Measurements from ENCODE around the gene EXOC2.
A peak's percentile ranks its signal among the peaks of the same experiment; 100 is the strongest.
"Not testable (repeated sequence)": the region's sequence is repeated elsewhere in the genome, so short reads cannot be mapped to it uniquely, and the experiment has no call there.

Gene EXOC2

DNA sequence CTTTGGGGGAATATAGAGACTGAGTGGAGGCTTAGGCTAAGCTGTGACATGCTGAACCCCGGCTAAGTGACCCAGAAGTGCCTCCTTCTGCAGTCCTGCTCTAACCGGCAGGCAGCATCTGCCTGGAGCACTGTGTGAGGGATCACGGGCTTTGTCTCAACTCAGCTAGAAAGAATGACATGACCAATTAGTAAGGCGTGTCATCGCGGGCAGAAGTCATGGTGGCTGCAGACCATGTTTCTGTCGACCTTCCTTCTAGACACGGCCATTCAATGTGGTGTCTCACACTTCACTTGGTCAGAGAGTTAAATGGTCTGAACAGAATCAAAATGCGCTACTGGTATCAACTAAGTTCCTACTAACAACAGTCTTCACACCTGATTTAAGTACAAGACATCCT, 71.0 kb downstream of the EXOC2 start:
- DNase-seq, result no peak

DNA sequence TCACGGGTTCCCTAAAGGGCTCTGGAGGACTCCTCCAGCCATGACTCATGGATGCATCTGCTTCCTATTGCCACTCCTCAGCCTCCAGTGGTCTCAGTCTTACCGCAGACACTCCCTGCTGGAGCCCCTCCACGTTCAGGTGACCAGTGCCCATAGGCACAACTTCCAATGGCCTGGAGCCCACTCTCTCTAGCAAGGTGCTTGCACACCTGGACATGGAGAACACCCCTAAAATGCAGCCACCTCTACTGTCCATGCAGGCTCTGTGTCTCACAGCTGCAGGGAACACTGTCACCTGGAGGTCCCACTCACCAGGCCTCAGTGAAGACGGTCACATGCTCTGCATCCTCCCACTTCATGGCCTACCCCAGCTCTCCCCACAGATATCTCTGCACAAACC, 72.0 kb downstream of the EXOC2 start:
- no peak for DNase-seq

DNA sequence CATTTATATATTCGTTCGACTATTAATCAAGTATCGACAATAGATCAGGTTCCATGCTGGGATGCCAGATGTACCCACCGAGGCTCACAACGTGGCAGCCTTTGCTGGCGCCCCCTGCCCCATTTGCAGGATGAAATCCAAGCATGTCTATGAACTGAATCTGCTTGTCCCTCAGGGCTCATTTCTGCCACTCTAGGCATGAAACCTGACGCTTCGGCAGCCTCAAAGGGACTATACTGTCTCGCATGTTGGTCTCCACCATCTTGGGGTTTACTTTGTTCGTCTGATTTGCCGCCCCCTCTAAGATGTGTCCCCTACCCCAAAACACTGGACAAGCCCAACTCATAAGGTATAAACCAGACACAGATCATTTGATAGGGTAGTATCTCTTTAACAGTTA, 72.8 kb downstream of the EXOC2 start:
- no peak for DNase-seq

DNA sequence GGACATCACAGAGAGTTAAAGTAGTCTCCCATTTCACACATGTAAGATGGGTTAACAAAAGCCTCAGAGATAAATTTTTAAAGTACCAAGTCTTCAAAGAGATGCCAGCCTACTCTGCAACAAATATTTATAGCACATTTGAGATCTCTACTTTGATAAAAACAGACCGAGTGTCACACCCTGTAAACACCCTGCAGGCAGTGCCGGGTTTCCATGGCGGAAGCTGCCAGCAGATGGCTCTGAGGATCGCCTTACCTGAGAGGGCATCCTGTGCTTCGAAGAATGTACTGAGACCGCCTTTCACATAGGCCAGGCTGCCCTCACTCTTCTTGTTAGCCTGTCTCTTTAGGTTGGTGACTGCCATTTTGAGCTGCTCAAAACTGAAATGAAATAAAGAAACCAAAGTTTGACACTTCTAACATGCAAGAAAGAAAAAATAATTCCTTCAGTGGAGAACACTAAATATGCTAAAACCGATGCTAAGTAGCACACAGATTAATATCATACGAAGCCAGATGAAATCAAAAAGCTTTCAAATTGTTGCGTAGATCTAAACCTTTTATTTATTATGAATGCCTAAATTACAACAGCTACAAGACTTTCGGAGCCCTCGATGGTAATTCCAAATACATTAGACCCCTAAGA, 75.4 kb downstream of the EXOC2 start:
- DNase-seq, result no peak

DNA sequence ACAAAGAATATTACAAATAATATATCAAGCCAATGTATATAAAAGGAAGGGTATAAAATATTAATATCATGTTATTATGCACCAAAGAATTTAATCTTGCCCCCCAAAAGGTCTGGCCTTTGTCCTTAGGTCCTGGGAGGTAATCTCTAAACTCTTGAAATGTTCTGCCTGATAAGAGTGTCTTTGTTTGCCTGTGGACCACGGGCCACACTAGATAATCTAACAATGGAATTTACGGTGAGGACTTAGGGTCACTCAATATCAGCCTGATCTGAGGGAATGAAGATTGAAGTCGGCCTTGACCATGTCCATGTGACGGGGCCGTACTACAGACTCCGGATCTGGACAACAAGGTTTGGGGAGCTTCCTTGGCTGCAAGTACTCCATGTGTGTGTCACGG, 79.0 kb downstream of the EXOC2 start:
- DNase-seq, result no peak

DNA sequence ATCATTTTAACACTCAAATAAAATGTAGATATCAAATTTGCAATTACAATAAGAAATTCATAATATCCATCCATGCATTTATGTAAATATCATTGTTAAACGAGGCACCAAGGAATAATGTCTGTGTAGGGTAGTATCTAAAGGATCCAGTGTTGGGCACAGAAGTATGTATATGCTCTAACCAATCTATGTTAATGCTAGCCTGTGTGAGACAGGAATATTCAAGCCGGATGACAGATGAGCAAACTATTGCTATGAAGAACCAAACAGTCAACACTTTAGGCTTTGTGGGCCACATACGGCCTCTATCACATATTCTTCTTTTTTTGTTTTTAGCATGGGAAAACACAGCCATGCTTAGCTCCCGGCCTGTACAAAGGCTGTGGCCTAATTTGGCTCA, 81.0 kb downstream of the EXOC2 start:
- no peak for DNase-seq

DNA sequence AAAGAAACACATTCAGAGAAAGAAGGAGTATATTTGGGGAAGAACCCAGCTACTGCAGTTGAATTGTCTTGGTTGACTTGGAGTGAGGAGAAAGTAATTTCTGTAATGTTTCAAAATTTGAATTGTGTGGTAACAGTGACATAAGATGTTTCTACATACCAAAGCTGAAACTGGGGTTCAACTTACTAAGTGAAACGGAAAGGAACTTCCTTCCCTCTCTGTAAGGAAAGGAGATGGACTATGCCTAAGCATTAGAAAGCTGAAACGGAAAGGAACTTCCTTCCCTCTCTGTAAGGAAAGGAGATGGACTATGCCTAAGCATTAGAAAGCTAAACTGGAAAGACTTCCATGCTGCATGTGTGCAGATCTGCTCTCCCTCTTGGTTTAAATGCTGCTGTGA, 82.1 kb downstream of the EXOC2 start:
- no peak for DNase-seq

DNA sequence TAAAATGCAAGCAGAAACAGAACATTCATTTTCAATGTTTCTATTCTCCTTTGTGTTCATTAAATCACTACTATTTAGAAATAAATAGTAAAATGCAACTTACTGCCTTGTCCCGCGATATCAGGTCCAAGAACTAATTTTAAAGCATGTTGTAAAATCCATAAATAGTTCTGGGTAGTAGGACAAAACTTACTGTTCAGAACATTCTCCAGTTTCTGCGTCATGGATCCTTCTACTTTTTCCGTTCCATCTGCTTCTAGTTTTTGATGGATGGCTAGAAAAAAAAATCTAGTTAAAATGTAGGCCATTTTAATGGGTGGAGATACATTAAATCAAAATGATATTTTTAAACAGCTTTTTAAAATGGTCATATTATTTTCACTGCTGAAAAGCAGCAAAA, 83.0 kb downstream of the EXOC2 start:
- DNase-seq, result no peak

DNA sequence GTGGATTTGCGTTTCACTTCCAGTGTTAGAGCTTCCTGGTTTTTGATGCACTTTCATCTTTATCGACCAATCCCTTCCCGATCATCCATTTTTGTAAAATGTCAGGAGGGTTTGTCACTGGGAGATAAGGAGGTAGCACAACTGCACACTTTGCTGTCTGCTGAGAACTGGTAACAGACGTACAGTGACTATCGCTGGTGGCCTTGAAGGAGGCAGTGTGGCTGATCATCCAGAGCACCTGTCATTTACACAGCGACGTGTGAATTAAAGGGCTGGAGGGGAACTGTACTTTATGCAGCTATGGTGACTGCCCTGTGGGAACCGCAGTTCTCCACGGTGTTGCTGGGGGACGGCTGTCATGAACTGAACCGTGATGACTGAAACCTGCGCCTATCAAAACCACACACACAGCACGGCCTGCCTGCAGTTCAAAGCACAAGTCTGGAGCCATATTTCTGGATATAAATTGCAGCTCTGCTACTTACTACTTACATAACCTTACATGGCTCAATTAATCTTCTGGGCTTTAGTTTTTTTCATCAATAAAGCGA, 86.0 kb downstream of the EXOC2 start:
- DNase-seq, result no peak

DNA sequence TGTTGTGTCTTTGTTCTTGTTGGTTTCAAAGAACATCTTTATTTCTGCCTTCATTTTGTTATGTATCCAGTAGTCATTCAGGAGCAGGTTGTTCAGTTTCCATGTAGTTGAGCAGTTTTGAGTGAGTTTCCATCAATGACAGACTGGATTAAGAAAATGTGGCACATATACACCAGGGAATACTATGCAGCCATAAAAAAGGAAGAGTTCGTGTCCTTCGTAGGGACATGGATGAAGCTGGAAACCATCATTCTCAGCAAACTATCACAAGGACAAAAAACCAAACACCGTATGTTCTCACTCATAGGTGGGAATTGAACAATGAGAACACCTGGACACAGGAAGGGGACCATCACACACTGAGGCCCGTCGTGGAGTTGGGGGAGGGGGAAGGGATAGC, 87.0 kb downstream of the EXOC2 start:
- not testable (repeated sequence) for DNase-seq

DNA sequence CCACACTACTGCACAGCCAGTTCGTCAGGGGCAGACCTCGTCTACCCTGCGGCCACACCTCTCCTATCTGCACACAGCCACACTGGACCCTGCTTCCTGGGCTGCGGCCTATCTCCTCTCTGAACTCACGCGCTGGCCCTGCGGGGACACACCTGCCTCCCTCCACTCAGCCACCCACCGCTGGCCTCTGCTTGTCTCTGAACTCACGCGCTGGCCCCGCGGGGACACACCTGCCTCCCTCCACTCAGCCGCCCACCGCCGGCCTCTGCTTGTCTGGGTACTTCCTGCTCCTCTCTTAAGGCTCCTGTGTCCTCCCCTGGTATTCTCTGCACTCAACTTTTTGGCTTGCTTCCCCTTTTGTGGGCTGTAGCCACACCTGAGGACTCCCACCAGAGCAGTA, 88.4 kb downstream of the EXOC2 start:
- DNase-seq, result no peak

DNA sequence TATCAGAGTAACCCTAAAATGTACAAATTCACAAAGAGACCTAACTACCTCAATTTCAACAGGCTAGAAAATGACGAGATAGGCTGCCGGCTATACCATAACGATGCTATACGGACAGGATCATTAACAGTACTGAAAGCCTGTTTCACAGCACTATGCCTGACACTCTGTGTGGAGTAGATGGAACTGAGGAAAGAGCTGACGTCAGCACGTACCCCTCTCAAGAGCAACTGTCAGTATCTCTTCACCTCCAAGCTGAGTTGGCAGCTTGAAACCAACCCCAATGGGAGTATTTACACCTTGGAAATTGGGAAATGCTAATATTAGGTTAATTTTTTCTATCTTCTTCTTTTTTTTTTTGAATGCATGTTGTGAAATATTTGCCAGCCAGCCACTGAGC, 89.7 kb downstream of the EXOC2 start:
- no peak for DNase-seq

DNA sequence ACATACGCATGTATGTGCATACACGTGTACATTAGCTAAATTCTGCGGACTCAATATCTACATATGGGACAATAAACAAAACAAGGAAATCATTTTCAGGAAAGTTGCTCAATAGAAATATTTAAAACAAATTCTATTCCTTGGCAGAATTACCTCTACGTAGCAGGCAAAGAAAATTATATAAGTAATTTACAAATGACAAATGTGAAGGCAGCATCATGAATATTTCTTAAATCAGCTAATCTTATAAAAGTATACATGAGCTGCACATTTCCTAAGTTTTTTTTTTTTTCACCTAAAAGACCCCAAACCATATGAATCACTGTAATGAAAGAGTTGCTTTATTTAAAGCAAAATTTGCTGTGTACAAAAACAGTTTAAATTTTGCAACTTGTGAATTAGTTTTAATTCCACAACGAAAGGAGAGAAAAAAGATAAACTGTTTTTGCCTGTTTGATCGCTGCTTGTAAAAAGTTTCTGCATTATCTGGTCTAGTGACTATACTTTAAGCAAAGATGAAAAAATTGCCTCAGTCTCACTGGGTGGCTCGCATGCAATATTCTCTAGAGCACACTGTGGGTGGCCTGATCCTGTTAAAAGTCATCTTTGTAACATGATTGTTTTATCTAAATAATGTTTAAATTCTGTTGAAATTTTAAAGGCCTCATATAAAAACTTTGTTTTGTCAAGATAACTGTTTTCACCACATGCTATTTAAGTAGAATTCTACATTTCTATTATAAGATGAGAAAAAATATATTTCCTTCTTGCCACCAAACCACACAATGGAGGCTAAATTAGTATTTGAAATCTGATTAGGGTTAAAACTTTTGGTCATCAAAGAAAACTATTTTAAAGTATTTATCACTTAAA, 93.1 kb downstream of the EXOC2 start:
- no peak for DNase-seq

DNA sequence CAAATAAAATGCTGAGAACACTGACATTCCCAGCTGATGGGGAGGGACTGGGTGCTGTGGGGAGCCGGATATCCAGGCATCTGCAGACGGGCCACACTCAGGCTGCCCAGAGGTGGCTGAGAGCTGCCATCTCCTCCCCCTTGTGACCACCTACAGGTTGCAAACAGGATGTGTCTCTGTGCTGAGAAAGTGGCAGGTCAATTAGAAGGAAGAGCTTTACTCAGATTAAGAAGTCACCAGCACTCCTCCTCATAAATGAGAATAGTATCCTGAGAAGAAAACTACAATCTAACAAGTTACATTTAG, 99.1 kb downstream of the EXOC2 start:
- no peak for DNase-seq

DNA sequence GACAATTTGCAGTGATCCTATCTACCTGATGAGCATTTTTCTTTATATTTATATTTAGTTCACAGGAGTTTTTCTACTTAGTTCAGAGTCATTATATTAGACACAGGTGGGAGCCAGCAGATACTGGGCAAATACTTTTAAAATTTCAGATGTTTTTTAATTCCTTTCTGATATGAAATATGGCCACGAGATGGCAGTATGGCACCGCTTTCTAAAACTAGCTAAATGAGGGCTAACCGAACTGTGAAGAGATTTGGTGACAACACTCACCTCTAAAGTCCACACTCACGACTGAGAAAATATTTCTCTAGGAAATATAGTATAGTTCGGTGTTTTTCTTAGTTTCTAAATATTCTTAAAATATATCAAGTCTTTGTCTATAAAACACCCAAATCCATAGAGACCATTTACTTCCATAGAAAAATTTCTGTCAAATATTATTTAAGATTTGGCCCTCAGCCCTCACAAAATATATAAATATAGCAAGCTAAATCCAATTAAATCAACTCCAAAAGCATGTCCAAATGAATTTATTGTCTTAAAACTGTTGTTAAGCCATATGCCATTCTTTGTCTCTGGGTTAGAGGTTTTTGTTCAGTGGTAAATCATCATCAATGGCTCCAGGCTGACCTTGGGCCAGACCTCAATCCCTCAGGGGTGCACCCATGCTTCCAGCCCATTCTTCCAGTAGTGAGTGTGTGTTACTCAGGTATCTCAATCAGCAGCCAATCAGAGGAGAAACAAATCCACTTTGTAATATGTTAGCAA, 99.6 kb downstream of the EXOC2 start:
- peak; percentile 64 for DNase-seq

DNA sequence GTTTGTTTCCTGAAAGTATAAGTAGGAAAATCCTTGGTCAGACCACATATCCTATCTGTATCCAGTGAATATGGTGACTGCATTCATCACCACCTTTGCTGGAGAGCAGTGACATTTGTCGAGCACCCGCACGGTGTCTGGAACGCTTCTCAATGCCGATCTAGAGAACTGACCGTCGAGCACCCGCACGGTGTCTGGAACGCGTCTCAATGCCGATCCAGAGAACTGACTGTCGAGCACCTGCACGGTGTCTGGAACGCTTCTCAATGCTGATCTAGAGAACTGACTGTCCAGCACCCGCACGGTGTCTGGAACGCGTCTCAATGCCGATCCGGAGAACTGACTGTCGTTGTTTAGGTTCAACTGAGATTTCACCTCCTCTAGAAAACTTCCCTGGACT, 103.8 kb downstream of the EXOC2 start:
- DNase-seq, result no peak

DNA sequence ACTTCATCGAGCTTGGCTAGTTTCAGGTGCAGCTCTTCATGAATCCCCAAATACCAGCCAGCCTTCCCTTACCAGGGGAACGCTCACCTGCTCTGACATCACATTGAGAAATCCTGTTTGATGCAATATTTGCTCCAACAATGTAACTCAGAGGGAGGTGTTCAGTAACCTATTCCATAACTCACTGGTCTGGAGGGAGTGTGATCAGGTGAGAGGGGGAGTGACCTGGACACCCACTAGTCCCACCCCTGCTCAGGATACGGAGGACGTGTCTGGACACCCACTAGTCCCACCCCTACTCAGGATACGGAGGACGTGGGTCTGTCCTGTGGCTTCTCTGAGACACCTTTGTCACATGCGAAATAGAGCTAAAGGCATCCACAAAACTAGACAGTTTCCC, 106.4 kb downstream of the EXOC2 start:
- DNase-seq, result no peak

DNA sequence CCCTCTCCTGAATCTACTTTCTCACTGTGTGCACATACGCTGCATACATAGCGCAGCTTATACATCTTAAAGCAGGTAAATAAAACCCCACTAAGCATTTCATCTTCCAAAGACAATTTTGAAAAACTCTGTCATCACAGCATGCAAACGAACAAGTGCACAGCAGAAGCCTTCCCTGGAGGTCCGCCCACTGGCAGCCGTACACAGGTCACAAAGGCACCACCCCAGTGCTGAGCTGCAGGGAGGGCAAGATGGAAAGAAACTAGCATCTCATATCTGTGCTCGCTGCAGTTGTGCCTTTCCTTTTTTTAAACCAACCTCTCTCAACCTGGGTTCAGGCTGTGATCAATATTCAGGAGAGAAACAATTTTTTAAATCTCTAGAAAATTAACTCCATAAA, 109.3 kb downstream of the EXOC2 start:
- no peak for DNase-seq

DNA sequence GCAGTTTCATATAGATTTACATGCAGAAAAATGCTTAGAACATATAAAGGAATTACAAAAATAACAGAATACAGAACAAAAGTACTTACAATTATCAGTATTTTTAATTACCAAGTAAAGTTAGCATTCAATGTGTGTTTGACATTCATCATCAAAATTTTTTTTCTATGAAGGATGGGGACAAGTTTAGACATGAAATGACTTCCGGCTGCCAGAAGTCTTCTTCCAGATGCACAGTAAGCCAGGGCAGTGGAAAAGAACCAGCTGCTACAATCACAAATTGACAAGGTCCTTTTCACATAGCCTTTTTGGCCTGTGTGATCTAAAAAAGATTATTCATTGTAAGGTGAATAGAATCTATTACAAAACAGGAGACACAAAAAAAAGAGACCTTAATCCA, 109.8 kb downstream of the EXOC2 start:
- no peak for DNase-seq

DNA sequence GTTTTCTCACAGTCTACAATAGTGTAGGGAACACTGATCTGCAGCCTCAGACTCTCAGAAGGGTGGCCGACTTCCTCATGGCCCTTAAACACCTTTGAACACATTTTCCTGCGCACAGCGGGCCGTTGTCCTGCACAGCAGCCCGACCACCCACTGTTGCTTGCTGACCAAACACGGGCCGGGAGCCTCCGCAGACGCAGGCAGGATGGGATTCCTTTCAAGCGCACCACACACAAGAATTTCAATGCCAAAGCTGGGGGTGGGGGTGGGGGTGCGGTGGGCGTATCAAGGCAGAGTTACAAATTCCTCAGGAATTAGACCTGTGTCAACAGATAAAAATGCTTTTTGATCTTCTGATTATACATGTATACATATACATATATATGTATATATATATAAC, 110.6 kb downstream of the EXOC2 start:
- no peak for DNase-seq

DNA sequence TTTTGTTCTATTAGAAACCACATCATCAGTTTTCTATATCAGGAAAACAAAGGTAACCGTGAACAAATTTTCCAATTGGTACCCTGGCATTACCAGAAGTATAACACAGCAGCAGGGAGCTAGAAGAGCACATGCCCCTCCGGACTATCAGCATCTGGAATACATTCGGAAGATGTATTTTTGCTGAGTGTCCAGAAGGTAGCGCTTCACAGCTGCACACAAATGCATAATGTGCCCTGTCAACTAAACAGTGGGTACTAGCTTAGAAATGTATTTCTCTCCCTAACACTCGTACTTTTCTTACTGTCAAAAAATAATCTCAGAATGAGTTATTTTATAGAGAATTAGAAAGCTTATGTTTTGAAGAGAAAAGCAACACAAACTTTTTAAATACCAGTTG, 113.6 kb downstream of the EXOC2 start:
- DNase-seq, result no peak

DNA sequence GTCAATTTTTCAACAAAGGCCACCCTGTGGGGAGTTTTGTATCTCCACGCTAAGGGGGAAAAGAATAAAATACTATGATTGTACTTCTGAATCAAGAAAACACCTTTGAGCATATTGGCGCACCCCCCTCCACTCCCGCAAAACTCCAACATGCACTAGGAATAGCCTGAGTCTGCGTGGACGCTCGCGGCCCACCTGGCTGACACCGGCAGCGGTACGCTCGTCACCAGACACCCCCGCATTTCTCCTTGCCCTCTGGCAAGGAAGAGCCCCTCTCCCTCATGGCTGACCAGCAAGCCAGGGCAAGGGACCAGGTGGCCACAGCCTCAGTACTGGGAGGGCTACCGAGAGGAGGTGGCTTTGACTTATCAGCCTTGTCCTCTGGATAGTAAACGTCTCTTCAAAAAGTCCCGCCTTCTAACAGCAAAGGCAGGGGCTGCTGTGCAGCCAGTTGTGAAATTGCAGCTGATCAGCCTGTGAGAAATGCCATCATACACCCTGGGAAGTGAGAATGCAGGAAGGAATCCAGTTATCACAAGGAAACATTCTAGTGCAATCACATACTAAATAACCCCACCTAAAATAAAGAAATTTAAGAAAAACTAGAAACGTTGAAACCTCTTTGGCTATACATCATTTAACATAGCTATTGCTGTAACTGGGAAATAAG, 120.2 kb downstream of the EXOC2 start:
- no peak for DNase-seq

DNA sequence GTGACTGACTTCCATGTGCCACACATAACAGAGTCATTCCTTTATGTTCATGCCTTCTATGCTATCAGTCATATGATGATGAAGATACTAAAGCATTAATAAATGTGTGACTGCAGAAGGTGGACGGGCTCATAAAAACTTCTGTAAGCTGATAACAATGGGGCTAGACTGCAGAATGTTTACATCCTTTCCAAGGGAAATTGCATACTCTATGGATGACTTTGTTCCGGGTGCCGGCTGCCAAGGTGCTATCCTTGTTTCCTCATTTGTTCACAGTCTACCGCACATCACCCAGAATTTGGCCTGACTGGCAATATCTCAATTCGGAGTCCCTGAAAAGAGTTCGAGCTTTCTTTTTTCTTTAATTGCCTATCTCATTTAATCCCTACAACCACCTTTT, 121.0 kb downstream of the EXOC2 start:
- DNase-seq, result no peak

Data from activated CD4-positive, alpha-beta T cell treated with anti-CD3 and anti-CD28 coated beads, Interleukin-2, amount 50 U/mL, for 1 hour (primary cell).